ENCODE data around the gene SH3YL1.

The SH3YL1 gene

GRCh38 chr2:249538-250042, 14.2 kb downstream of the SH3YL1 start:
- Histone ChIP-seq H3K9ac (ENCODE audit: low read depth, low read length) (no peak overlapping the region), H3K27me3 (ENCODE audit: insufficient read depth, low read length, poor library complexity) (no peaks in the 10 kb centered on the region), H3K4me2 (ENCODE audit: insufficient read depth, low read length) (no peak overlapping the region), H3K4me1 (ENCODE audit: insufficient read depth, low read length) (no peaks in the 10 kb centered on the region), H2AFZ (ENCODE audit: low read depth, low read length) (no peak overlapping the region), H3K36me3 (ENCODE audit: insufficient read depth, low read length) (peaks cover 5% of the 10 kb centered on the region), H3K27ac (ENCODE audit: low read length) (no peak overlapping the region), H3K9me3 (ENCODE audit: insufficient read depth, low read length, severe bottlenecking) (no peaks in the 10 kb centered on the region), H3K79me2 (ENCODE audit: insufficient read depth, low read length) (no peaks in the 10 kb centered on the region), H3K4me3 (ENCODE audit: low read depth in 1 of 2, low read length in 2 of 2) (no peak overlapping the region), H4K20me1 (ENCODE audit: insufficient read depth, low read length) (no peaks in the 10 kb centered on the region)
- DNase-seq (no peak), ATAC-seq (ENCODE audit: insufficient read depth, low read depth) (no peak)
- TF ChIP-seq EZH2 (IDR thresholded peaks at IDR 0.05; ENCODE audit: borderline replicate concordance, low read depth, low read length, severe bottlenecking) (no peak), CTCF (IDR thresholded peaks at IDR 0.05; ENCODE audit: borderline replicate concordance, extremely low read depth, low read length, poor library complexity, severe bottlenecking) (no peak)

- H3K36me3 ChIP-seq (ENCODE audit: insufficient read depth, low read length) = peaks cover 10% of the 10 kb centered on the region
- TF ChIP-seq EZH2 (IDR thresholded peaks at IDR 0.05; ENCODE audit: borderline replicate concordance, low read depth, low read length, severe bottlenecking) (no peak), CTCF (IDR thresholded peaks at IDR 0.05; ENCODE audit: borderline replicate concordance, extremely low read depth, low read length, poor library complexity, severe bottlenecking) (no peak)
These were observed 15.1 kb downstream of the SH3YL1 start for GRCh38 chr2:248724-249123.

GRCh38 chr2:246489-247144, 17.2 kb downstream of the SH3YL1 start:
- Histone ChIP-seq H2AFZ (ENCODE audit: low read depth, low read length) (no peak overlapping the region), H3K9ac (ENCODE audit: low read depth, low read length) (no peak overlapping the region), H3K4me2 (ENCODE audit: insufficient read depth, low read length) (no peak overlapping the region), H3K9me3 (ENCODE audit: insufficient read depth, low read length, severe bottlenecking) (peaks cover 8% of the 10 kb centered on the region), H3K4me3 (ENCODE audit: low read depth in 1 of 2, low read length in 2 of 2) (no peak overlapping the region), H4K20me1 (ENCODE audit: insufficient read depth, low read length) (no peaks in the 10 kb centered on the region), H3K27ac (ENCODE audit: low read length) (no peak overlapping the region), H3K27me3 (ENCODE audit: insufficient read depth, low read length, poor library complexity) (no peaks in the 10 kb centered on the region), H3K36me3 (ENCODE audit: insufficient read depth, low read length) (peaks cover 23% of the 10 kb centered on the region), H3K4me1 (ENCODE audit: insufficient read depth, low read length) (no peaks in the 10 kb centered on the region), H3K79me2 (ENCODE audit: insufficient read depth, low read length) (no peaks in the 10 kb centered on the region)
- DNase-seq (peak; percentile 59), ATAC-seq (ENCODE audit: insufficient read depth, low read depth) (peak; percentile 84)
- TF ChIP-seq EZH2 (IDR thresholded peaks at IDR 0.05; ENCODE audit: borderline replicate concordance, low read depth, low read length, severe bottlenecking) = no peak
- peak; percentile 69 for TF ChIP-seq CTCF (IDR thresholded peaks at IDR 0.05; ENCODE audit: borderline replicate concordance, extremely low read depth, low read length, poor library complexity, severe bottlenecking)

More at GRCh38 chr2:248724-249123, 15.1 kb downstream of the SH3YL1 start:
- no peak overlapping the region for H3K4me3 ChIP-seq (ENCODE audit: low read depth in 1 of 2, low read length in 2 of 2)
- no peaks in the 10 kb centered on the region for H4K20me1 ChIP-seq (ENCODE audit: insufficient read depth, low read length)
- H3K9ac ChIP-seq (ENCODE audit: low read depth, low read length) = no peak overlapping the region
- H3K9me3 ChIP-seq (ENCODE audit: insufficient read depth, low read length, severe bottlenecking) = no peaks in the 10 kb centered on the region
- ATAC-seq (ENCODE audit: insufficient read depth, low read depth) (no peak), DNase-seq (no peak)
- no peak overlapping the region for H2AFZ ChIP-seq (ENCODE audit: low read depth, low read length)
- H3K4me2 ChIP-seq (ENCODE audit: insufficient read depth, low read length) = no peak overlapping the region
- no peaks in the 10 kb centered on the region for H3K79me2 ChIP-seq (ENCODE audit: insufficient read depth, low read length)
- no peaks in the 10 kb centered on the region for H3K27me3 ChIP-seq (ENCODE audit: insufficient read depth, low read length, poor library complexity)
- no peaks in the 10 kb centered on the region for H3K4me1 ChIP-seq (ENCODE audit: insufficient read depth, low read length)
- no peak overlapping the region for H3K27ac ChIP-seq (ENCODE audit: low read length)
